GOT3 (cell line): ENCODE data around the gene HNF1A.

Source experiments
- DNase-seq: peaks from one replicate; lab custom pipeline; 2025; ENCODE audit warnings: mixed read lengths; lab: John Stamatoyannopoulos, UW

The HNF1A gene

DNA sequence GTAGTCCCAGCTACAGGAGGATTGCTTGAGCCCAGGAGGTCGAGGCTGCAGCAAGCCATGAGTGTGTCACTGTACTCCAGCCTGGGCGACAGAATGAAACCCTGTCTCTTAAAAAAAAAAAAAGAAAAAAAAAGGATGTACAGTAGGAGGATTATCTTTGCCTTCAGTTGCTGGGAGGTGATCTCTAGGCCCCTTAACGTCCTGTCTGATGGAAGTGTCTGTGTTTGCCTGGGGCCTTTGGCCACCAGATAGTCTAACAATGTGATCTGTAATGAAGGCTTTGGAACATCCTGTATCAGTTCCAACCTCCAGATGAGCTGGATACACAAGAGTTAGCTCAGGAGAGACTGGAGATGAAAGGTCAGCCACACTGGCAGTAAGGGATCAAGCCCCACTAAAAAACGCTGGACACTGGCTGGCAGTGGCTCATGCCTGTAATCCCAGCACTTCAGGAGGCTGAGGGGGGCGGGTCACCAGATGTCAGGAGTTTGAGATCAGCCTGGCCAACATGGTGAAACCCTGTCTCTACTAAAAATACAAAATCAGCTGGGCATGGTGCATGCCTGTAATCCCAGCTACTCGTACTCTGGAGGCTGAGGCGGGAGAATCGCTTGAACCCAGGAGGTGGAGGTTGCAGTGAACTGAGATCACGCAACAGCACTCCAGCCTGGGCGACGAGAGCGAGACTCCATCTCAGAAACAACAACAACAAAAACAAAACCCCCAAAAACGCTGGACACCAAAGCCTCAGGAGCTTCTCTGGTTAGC lies 19.0 kb upstream of the HNF1A start:
- no peak for DNase-seq

GRCh38 chr12:120960657-120961056 lies 17.7 kb upstream of the HNF1A start:
- DNase-seq, result no peak

DNA sequence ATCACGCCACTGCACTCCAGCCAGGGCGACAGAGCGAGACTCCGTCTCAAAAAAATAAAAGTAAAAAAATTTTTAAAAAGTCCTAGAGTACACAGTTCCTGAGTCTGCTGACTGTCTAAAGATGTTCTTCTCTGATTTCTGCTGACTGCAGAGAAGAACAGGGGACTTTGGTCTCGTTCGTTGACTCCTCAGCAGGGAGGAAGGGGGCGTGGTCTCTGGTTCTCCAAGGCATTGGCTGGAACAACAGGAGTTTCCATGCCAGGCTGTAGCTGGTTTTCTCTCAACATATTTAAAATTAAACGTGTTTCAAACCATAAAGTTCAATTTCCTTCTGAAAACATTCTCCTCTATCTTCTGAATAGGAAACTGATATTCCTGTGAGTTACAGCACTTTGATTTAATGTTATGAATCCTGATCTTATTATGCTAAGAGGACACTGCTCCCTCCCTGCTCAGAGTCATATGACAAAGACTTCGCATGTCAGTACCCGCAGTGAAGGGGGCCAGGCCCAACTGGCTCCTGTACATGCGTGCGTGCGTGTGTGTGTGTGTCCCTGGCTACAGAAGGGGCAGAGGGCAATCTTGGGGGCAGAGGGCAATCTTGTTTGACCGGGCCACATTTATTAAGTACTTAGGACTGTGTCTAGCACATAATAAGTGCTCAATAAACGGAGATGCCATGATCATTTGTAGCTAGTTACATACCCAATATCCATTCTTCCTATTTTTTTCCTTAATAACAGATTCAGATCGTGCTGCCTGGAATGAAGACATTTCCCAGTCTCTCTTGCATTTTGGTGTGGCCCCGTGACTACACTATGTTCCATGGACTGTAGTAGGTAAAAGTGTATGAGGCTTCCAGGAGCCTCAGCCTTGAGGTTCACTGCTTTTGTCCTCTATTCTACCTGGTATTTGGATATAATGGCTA lies 16.5 kb upstream of the HNF1A start:
- no peak for DNase-seq

GRCh38 chr12:120962532-120963020 lies 15.8 kb upstream of the HNF1A start:
- DNase-seq, result no peak

DNA sequence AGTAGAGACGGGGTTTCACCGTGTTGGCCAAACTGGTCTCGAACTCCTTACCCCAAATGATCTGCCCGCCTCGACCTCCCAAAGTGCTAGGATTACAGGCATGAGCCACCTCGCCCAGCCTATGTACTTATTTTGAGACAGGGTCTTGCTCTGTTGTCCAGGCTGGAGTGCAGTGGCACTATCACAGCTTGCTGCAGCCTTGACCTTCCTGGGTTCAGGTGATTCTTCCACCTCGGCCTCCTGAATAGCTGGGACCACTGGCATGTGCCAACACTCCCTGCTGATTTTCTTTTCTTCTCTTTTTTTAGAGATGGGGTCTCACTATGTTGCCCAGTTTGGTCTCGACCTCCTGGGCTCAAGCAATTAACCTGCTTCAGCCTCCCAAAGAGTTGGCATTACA lies 14.0 kb upstream of the HNF1A start:
- DNase-seq, result no peak

DNA sequence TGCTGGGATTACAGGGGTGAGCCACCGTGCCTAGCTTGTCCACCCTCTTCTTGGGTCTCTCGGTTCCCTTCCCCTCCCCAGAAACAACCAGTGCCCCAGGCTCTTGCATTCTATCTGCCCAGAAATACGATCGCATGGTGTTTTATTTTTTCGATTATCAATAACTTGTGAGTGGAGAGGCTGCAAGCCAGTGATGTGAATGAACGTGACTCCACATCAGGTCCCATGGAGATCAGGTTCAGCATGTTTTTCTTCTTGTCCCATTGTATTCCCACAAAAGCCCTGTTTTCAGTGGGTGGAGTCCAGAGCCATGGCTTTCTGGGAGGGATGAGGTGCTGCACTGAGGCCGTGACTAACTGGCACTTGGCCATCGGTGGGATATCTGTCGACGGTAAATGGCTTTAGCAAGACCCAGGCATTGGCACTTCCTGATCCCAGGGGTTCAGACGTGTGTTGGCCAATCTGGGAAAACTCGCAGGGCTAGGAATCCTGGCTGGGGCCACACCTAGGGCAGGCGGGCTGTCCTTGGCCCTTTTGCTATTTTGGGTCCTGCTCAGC lies 12.7 kb upstream of the HNF1A start:
- DNase-seq, result no peak

GRCh38 chr12:120970310-120970709 lies 8.0 kb upstream of the HNF1A start:
- DNase-seq, result no peak

DNA sequence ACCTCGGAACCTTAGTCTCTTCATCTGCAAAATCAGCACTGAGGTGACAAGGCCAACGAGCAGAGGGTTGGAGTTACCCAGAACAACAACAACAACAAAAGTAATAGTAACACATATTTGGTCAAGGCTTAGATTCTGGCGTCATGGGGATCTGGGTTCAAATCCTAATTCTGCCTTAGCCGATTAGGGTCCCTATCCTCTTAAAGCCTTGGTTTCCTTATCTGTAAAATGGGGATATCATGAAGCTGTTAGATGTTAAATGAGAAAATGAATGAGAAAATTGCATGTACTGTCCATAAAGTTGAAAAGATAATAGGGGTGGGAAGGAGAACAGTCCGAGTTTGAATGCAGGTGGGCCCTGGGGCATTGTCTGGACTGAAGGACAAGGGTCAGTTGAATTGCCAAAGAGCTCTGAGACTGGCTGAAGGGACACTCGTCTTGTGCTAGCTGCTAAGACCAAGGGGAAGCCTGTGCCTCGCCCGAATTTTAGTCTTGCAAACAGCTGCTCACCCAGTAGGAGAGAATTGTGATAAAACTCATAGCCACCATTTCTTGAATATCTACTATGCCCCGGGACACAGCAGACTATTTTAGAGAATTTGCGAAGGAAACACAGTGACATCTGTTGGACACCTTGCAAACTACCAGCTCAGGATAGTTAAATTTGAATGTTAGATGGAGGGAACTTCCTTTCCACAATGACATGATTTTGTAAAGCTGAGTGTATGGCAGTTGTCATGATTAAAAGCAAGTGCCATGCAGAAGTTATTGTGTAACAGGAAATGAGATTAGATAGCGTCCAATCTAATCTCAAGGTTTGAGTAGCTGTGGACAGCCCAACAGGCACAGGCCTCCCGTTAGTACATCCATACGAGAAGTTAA lies 6.8 kb upstream of the HNF1A start:
- DNase-seq, result no peak

DNA sequence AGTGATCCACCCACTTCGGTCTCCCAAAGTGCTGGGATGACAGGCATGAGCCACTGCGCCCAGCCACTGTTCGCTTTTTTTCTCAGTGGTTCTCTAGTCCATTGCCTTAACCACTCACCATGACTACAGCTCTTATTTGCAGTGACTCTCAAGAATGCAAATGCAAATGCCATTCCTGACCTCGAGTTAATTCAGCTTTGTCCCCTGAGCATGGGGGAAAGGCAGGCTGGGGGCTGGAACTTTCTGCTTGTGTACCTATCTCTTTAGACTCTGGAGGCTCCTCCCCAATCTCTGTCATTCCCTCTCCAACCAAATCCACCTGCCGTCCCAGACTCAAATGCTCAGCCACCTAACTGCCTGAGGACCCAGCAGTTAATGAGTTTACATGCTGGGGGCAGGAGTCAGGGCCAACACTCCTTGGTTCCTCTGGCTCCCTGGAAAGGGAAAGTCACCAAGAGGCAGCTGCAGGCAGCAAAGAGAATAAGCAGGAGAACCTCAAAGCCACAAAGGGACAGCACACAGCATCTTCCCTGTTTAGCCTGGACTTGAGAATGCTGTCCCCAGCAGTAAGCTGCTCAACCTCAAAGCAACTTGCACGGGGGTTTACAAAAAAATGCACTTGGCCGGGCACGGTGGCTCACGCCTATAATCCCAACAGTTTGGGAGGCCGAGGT lies 5.3 kb upstream of the HNF1A start:
- DNase-seq, result no peak

GRCh38 chr12:120977531-120978295 lies 630 bp upstream of the HNF1A start:
- no peak for DNase-seq

GRCh38 chr12:120979220-120979861 lies 998 bp downstream of the HNF1A start:
- DNase-seq, result no peak

GRCh38 chr12:120979862-120980696 lies 1.7 kb downstream of the HNF1A start:
- no peak for DNase-seq

DNA sequence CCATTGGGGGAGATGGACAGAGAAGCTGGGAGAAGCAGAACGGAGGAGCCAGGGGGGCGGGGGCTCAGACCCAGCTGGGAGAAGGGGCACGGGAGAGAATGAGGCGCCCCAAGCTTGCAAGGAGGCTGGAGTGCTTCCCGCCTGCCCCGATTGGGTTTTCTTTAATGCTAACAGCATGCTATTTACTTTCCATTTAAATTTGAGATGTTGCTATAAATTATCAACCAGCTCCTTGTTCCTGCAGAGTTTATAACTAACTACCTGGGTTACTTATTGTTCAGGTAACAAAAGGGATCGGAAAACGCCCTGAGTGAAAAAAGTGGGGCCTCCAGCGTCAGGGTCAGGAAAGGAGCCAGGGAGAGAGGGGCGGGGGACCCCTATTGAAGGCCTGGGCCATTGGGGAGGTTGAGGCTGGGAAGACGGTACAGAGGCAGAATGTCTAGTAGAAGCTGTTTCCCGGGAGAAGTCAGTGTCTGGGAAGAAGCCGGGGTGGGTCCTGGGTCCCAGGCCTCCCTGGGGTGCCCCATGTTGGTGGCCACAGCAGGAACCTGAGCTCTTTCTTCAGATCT lies 2.5 kb downstream of the HNF1A start:
- DNase-seq, result no peak

GRCh38 chr12:120981407-120981941 lies 3.1 kb downstream of the HNF1A start:
- no peak for DNase-seq

DNA sequence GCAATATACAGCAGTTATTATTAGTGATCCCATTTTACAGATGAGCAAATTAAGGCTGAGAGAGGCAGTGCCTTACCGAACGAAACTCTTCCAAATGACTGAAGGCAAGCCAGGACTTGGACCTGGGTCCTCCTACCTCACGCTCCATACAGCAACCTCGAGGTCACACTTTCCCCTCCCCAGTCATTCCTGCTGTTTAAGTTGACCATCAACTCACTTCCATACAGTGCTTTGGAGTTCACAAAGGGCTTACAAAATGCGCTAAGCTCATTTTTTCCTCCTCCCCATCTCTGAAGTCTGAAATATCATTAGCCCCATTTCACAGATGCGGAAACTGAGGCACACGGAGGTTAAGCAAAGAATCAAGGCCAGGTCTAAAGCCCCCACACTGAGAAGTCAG lies 4.3 kb downstream of the HNF1A start:
- DNase-seq, result no peak

GRCh38 chr12:120983759-120984158 lies 5.4 kb downstream of the HNF1A start:
- DNase-seq, result no peak

DNA sequence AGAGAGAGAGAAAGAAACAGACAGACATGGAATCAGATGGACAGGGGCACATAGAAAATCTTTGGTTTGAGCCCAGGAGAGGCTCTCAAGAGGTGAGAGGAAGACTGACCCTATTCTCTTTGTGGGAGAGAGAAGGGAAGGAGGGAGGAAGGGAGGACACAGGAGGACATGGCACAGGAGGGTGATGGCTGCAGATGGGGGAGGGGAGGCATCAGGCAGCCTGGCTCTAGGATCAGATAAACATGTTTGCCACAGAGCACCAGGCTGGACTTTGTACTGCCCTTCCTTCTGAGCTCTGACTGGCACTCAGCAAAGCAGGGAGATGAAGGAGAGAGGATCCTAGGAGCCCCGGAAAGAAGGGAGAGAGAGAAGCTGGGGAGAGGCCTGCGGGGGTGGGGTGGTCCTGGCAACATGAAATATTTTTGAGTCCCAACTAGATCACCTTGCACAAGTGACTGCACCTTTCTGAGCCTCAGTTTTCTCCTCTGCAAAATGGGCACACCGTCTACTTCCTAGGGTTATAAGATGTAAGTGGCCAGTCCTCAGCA lies 6.1 kb downstream of the HNF1A start:
- DNase-seq, result no peak

GRCh38 chr12:120988234-120988633 lies 9.9 kb downstream of the HNF1A start:
- DNase-seq, result no peak
